ENCODE measurements around the gene DLG2.

The DLG2 gene

DNA sequence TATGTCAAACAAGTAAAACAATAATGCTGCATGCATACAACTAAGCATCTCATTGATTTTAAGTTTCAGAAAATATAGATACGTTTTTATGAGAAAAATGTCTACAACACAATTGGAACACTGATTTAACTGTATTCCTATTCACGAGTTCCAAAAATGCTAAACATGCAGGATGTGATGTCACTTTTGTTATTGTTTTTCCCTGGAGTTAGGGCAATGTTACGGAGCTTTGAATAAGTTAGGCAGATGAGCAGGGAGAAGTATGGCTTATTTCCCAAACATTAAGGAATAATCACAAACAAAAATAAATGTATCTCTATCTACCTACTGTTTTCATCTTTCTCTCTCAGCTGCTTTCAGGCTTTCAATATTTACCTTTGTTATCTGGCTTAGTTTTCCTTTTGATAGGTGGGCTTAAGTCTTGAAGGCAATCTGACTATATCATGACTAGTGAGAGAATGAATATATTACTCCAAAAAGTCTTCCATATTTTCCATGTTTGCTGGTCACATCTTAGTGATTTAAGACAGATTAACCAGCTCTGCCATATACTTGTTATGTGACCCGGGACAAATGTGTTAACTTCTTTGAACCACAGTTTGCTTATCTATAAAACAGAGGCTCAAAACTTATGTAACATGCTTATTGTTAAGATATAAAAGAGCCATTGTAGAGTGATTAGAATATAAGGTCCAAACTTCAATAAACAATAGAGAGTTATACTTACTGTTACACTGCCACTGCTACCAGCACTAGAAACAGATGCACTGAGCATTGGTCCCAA is 1486.6 kb downstream of the DLG2 start:
- H3K4me3 ChIP-seq (ENCODE audit: low read length), result no peak overlapping the region
- H3K4me1 ChIP-seq (ENCODE audit: control insufficient read depth, insufficient read depth, low read length), result no peaks in the 10 kb centered on the region
- H3K9ac ChIP-seq (ENCODE audit: low read depth, low read length), result no peak overlapping the region
- H3K4me2 ChIP-seq (ENCODE audit: low read length), result no peak overlapping the region
- H3K27me3 ChIP-seq (ENCODE audit: control insufficient read depth, insufficient read depth, low read length), result no peaks in the 10 kb centered on the region
- no peaks in the 10 kb centered on the region for H3K36me3 ChIP-seq (ENCODE audit: insufficient read depth, low read length)
- H3K9me3 ChIP-seq (replicated peaks; ENCODE audit: low read length), result no peaks in the 10 kb centered on the region

DNA sequence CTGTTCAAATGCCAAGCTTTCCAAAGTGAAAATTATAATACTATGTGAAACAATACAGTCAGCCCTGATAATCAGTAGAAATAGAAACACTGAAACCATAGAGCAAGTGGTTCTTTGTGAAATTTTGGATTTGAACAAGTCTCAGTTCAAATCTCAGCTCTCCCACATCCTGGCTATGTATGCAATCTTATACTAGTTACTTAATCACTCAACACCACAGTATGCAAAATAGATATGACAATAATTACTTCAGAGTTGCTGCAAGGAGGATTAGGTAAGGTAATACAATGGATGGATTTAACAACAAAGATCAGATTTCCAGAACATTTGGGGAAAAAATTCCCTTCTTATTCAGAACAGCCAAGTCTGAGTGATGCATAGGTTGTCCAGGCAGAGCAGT is 1489.2 kb downstream of the DLG2 start:
- no peaks in the 10 kb centered on the region for H3K9me3 ChIP-seq (replicated peaks; ENCODE audit: low read length)
- H3K36me3 ChIP-seq (ENCODE audit: insufficient read depth, low read length), result no peaks in the 10 kb centered on the region
- no peak overlapping the region for H3K9ac ChIP-seq (ENCODE audit: low read depth, low read length)
- H3K4me1 ChIP-seq (ENCODE audit: control insufficient read depth, insufficient read depth, low read length), result no peaks in the 10 kb centered on the region
- no peak overlapping the region for H3K4me3 ChIP-seq (ENCODE audit: low read length)
- H3K4me2 ChIP-seq (ENCODE audit: low read length), result no peak overlapping the region
- no peaks in the 10 kb centered on the region for H3K27me3 ChIP-seq (ENCODE audit: control insufficient read depth, insufficient read depth, low read length)

DNA sequence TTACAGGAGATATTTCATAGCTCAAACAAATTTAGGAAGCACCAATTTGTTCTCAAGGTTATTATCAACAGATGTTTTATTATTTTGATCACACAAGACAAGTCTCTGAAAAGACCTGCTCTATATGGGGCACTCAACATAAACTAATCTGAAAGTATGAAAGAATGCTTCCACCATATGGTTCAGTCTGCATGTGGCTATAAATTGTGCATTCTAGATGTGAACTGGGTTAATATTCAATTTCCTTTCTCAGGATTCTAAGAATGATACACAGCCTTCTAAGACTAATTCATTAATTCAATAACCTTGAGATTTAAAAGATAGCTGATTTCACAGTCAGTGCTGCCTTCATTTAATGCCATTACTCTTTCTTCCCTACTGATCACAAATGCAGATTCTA is 1489.6 kb downstream of the DLG2 start:
- Histone ChIP-seq H3K27me3 (ENCODE audit: control insufficient read depth, insufficient read depth, low read length) (no peaks in the 10 kb centered on the region), H3K9me3 (replicated peaks; ENCODE audit: low read length) (no peaks in the 10 kb centered on the region), H3K4me2 (ENCODE audit: low read length) (no peak overlapping the region), H3K9ac (ENCODE audit: low read depth, low read length) (no peak overlapping the region), H3K4me3 (ENCODE audit: low read length) (no peak overlapping the region), H3K4me1 (ENCODE audit: control insufficient read depth, insufficient read depth, low read length) (no peaks in the 10 kb centered on the region), H3K36me3 (ENCODE audit: insufficient read depth, low read length) (no peaks in the 10 kb centered on the region)

DNA sequence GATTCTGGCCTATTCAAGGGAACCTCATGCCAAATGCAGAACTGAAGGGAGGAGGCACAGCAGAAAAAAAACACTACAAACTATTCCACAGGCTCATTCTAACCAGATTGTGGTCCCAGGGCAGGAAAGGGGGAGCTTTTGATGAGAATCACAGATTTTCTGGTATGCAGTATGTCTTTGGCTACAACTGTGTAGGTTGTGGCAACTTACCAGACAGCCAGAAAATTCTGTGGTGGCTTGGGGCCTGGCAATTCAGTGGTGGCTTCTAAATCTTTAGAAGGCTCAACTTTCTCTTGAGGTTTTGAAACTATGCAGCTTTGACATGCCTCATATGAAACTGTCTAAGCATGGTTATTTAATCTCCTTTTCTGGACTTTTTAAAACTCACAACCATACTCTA is 1490.2 kb downstream of the DLG2 start:
- Histone ChIP-seq H3K4me3 (ENCODE audit: low read length) (no peak overlapping the region), H3K9me3 (replicated peaks; ENCODE audit: low read length) (no peaks in the 10 kb centered on the region), H3K36me3 (ENCODE audit: insufficient read depth, low read length) (no peaks in the 10 kb centered on the region), H3K4me2 (ENCODE audit: low read length) (no peak overlapping the region), H3K4me1 (ENCODE audit: control insufficient read depth, insufficient read depth, low read length) (no peaks in the 10 kb centered on the region), H3K9ac (ENCODE audit: low read depth, low read length) (no peak overlapping the region), H3K27me3 (ENCODE audit: control insufficient read depth, insufficient read depth, low read length) (no peaks in the 10 kb centered on the region)

DNA sequence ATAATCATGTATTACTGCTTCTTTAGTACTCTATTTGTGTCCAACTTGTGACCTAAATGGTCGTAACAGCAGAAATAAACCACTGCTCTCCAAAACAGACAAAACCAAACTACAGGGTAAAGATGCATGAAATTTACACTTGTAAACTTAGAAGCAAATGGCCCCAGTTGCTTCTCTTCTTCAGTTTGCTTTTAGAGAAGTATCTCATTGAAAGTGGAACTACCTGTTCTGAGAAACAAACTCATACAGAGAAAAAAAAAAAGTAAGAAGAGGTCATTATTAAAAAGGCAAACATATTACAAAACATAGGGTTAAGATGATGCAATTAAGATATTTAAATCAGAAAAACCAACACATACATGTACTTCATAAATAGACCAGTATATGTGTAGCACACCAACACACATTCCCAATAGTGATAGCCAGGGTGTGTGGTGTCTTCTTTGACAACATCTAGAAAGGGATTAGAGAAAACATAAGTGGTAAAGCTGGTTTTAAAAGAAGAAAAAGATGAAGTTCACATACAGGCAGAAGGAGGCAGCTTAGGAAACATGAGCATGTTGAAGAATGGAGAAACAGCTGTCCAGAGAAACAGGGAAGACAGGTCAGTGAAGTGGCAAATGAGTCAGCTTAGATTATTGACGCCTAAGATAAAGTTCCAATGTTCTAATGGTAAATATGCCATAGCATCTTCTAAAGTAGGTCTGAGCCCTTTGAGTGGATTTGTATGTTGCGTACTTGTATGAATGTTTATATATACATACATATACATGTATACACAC is 1496.3 kb downstream of the DLG2 start:
- Histone ChIP-seq H3K4me1 (ENCODE audit: control insufficient read depth, insufficient read depth, low read length) (no peaks in the 10 kb centered on the region), H3K4me2 (ENCODE audit: low read length) (no peak overlapping the region), H3K9ac (ENCODE audit: low read depth, low read length) (no peak overlapping the region), H3K27me3 (ENCODE audit: control insufficient read depth, insufficient read depth, low read length) (no peaks in the 10 kb centered on the region), H3K9me3 (replicated peaks; ENCODE audit: low read length) (no peaks in the 10 kb centered on the region), H3K36me3 (ENCODE audit: insufficient read depth, low read length) (no peaks in the 10 kb centered on the region), H3K4me3 (ENCODE audit: low read length) (no peak overlapping the region)

DNA sequence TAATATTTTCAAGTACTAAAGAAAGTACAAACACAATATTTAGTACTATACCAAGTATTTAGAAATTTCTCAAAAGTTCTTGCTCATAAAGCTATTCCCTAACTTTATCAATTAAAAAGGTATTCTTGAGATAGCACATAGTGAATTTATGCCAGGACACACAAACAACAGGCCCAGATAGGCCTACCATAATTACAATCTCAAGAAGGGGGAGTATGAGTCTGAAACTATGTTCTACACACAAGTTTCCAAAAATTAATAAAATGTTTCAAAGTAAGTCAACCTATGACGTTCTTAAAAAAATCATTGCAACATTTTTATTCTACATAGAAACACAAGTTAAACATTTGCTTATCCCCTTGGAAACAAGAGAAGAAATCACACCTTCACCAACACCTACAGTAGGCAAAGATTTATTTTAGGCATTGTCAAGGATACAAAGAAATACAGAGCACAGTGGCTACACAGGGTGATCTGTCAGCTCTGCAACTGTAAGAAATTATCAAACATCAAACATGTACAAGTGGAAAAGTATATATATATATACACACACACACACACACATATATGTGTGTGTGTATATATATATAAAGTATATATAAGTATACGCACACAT is 1497.1 kb downstream of the DLG2 start:
- Histone ChIP-seq H3K9ac (ENCODE audit: low read depth, low read length) (no peak overlapping the region), H3K4me2 (ENCODE audit: low read length) (no peak overlapping the region), H3K4me3 (ENCODE audit: low read length) (no peak overlapping the region), H3K4me1 (ENCODE audit: control insufficient read depth, insufficient read depth, low read length) (no peaks in the 10 kb centered on the region), H3K27me3 (ENCODE audit: control insufficient read depth, insufficient read depth, low read length) (no peaks in the 10 kb centered on the region), H3K9me3 (replicated peaks; ENCODE audit: low read length) (no peaks in the 10 kb centered on the region), H3K36me3 (ENCODE audit: insufficient read depth, low read length) (no peaks in the 10 kb centered on the region)

DNA sequence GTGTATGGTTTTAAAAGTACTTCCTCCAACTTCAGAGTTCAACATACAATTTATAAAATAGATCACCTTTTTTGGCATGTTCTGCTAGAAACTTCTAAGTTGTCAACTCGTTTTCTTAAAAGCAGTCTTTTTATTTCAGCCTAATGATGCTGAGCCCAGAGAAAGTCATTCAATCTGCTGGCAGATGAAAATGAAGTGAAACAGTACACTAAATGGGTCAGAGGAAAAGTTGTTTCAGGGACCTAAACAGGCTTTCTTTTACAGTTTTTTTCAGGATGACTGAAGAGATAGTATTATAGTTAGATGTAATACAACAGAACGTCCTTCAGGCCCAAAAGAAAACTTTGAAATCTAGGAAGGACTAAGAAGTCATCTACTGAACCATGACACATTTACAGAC is 1498.3 kb downstream of the DLG2 start:
- H3K9me3 ChIP-seq (replicated peaks; ENCODE audit: low read length), result no peaks in the 10 kb centered on the region
- no peaks in the 10 kb centered on the region for H3K27me3 ChIP-seq (ENCODE audit: control insufficient read depth, insufficient read depth, low read length)
- H3K36me3 ChIP-seq (ENCODE audit: insufficient read depth, low read length), result no peaks in the 10 kb centered on the region
- H3K4me1 ChIP-seq (ENCODE audit: control insufficient read depth, insufficient read depth, low read length), result no peaks in the 10 kb centered on the region
- no peak overlapping the region for H3K9ac ChIP-seq (ENCODE audit: low read depth, low read length)
- no peak overlapping the region for H3K4me3 ChIP-seq (ENCODE audit: low read length)
- no peak overlapping the region for H3K4me2 ChIP-seq (ENCODE audit: low read length)

DNA sequence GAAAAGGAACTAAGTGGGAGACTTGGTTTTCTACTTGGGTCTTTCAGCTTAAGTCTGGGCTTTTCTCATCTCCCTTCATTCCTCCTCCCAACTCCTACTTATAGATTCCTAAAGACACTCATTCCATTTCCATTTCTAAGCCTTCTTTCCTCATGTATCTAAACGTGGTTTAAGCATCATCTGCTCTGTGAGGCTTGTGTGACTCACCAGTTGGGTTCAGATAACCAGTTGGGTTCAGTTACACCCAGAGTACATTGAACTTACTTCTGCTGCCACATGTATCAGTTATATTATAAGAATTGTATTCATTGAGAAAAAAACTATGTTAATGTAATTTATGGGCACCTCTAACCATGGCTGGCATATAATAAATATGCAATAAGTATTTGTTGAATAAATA is 1509.8 kb downstream of the DLG2 start:
- Histone ChIP-seq H3K27me3 (ENCODE audit: control insufficient read depth, insufficient read depth, low read length) (no peaks in the 10 kb centered on the region), H3K4me2 (ENCODE audit: low read length) (no peak overlapping the region), H3K9ac (ENCODE audit: low read depth, low read length) (no peak overlapping the region), H3K9me3 (replicated peaks; ENCODE audit: low read length) (no peaks in the 10 kb centered on the region), H3K36me3 (ENCODE audit: insufficient read depth, low read length) (no peaks in the 10 kb centered on the region), H3K4me1 (ENCODE audit: control insufficient read depth, insufficient read depth, low read length) (no peaks in the 10 kb centered on the region), H3K4me3 (ENCODE audit: low read length) (no peak overlapping the region)

DNA sequence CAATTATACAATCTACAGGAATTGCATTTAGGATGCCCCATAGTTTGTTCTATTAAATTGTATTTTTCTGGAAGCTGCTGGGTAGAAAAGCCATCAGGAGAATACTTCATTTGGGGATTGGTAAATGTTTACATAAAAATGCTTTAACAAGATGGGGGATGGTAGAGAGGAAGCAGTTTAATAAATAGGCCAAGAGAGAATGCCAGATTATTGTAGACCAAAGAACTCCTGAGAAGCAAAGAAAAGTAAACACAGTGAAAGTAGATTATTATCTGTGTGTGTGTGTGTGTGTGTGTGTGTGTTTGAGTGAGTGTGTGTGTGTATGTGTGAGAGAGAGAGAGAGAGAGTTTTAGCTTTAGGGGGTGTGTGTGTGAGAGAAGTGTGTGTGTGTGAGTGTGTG is 1520.6 kb downstream of the DLG2 start:
- no peaks in the 10 kb centered on the region for H3K36me3 ChIP-seq (ENCODE audit: insufficient read depth, low read length)

DNA sequence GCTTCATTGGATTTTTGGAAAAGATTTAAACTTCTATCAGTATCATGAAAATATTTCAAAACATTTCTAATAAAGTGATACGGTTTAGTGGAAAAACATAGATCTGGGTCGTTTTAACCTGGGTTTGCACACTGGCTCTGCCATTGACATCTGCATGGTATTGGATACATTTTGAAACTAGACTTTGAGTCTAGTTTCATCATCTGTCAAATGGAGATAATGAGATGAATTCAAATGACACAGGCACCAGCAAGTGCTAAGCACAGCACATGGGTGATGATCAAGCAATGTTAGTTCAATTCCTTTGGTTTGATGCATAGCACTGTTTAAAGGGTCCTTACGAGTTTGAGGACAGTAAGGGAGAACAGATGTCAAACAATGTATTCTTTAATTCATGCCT is 1522.0 kb downstream of the DLG2 start:
- no peaks in the 10 kb centered on the region for H3K27me3 ChIP-seq (ENCODE audit: control insufficient read depth, insufficient read depth, low read length)
- H3K4me1 ChIP-seq (ENCODE audit: control insufficient read depth, insufficient read depth, low read length), result no peaks in the 10 kb centered on the region
- H3K9ac ChIP-seq (ENCODE audit: low read depth, low read length), result no peak overlapping the region
- H3K36me3 ChIP-seq (ENCODE audit: insufficient read depth, low read length), result no peaks in the 10 kb centered on the region
- H3K9me3 ChIP-seq (replicated peaks; ENCODE audit: low read length), result no peaks in the 10 kb centered on the region
- H3K4me3 ChIP-seq (ENCODE audit: low read length), result no peak overlapping the region
- no peak overlapping the region for H3K4me2 ChIP-seq (ENCODE audit: low read length)

More for the DNA sequence above, 1520.6 kb downstream of the DLG2 start:
- Histone ChIP-seq H3K27me3 (ENCODE audit: control insufficient read depth, insufficient read depth, low read length) (no peaks in the 10 kb centered on the region), H3K4me3 (ENCODE audit: low read length) (no peak overlapping the region), H3K4me1 (ENCODE audit: control insufficient read depth, insufficient read depth, low read length) (no peaks in the 10 kb centered on the region), H3K4me2 (ENCODE audit: low read length) (no peak overlapping the region), H3K9me3 (replicated peaks; ENCODE audit: low read length) (no peaks in the 10 kb centered on the region), H3K9ac (ENCODE audit: low read depth, low read length) (no peak overlapping the region)

DNA sequence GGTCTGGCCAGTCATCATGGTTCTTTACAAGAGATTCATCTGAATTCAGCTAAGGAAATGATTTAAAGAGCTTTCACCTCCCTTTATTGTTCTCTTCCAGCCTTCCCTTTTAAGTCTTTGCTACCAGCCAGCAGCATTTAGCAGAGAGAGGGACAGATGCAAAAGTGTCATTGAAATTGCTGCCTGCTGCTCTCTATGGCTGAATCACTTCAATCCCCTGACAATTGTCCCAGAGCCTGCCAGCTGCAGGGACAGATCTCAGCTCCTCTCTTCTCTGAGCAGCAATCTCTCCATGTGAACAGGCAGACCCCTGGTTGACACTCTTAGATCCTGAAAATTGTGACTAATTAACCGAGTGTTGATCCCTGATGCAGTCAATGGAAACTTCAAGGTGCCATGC is 1524.0 kb downstream of the DLG2 start:
- H3K4me3 ChIP-seq (ENCODE audit: low read length), result no peak overlapping the region
- no peaks in the 10 kb centered on the region for H3K27me3 ChIP-seq (ENCODE audit: control insufficient read depth, insufficient read depth, low read length)
- no peaks in the 10 kb centered on the region for H3K9me3 ChIP-seq (replicated peaks; ENCODE audit: low read length)
- H3K36me3 ChIP-seq (ENCODE audit: insufficient read depth, low read length), result no peaks in the 10 kb centered on the region
- no peaks in the 10 kb centered on the region for H3K4me1 ChIP-seq (ENCODE audit: control insufficient read depth, insufficient read depth, low read length)
- H3K4me2 ChIP-seq (ENCODE audit: low read length), result no peak overlapping the region
- H3K9ac ChIP-seq (ENCODE audit: low read depth, low read length), result no peak overlapping the region

Data from skeletal muscle satellite cell (primary cell).